ENCODE data around the gene IL2RA. TPM values are rescaled to one million over a fixed set of nuclear protein-coding genes. Genes with fewer than 3 reads are reported as not detected.

The IL2RA gene
- total RNA-seq, 1 donor from 2014 or later, result not detected

- H3K27me3 ChIP-seq (ENCODE audit: control insufficient read depth, insufficient read depth, low read length), result no peaks in the 10 kb centered on the region
- H3K36me3 ChIP-seq (ENCODE audit: control insufficient read depth, insufficient read depth, low read length), result no peaks in the 10 kb centered on the region
- H3K4me3 ChIP-seq (ENCODE audit: low read depth, low read length), result no peak overlapping the region
- DNase-seq (ENCODE audit: low read depth), result no peak
- TF ChIP-seq, protein P1, sequence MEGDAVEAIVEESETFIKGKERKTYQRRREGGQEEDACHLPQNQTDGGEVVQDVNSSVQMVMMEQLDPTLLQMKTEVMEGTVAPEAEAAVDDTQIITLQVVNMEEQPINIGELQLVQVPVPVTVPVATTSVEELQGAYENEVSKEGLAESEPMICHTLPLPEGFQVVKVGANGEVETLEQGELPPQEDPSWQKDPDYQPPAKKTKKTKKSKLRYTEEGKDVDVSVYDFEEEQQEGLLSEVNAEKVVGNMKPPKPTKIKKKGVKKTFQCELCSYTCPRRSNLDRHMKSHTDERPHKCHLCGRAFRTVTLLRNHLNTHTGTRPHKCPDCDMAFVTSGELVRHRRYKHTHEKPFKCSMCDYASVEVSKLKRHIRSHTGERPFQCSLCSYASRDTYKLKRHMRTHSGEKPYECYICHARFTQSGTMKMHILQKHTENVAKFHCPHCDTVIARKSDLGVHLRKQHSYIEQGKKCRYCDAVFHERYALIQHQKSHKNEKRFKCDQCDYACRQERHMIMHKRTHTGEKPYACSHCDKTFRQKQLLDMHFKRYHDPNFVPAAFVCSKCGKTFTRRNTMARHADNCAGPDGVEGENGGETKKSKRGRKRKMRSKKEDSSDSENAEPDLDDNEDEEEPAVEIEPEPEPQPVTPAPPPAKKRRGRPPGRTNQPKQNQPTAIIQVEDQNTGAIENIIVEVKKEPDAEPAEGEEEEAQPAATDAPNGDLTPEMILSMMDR (IDR thresholded peaks at IDR 0.05; ENCODE audit: insufficient read depth, low read length, poor library complexity, severe bottlenecking), result no peak
Observed at GRCh38 chr10:5971315-5971832, 90.8 kb downstream of the IL2RA start.

DNA sequence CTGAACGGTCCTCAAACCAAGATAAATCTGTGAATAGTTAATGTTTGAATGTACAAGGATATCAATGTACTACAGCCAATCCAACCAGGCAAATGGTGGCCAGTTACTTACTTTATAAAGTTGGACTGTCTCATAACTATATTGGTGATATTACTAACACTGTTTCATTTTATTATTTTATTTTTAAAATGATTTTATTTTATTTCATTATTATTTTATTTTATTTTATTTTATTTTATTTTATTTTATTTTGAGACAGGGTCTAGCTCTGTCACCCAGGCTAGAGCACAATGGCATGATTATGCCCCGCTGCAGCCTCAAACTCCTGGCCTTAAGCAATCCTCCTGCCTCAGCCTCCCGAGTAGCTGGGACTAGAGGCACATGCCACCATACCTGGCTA lies 91.6 kb downstream of the IL2RA start:
- Histone ChIP-seq H3K36me3 (ENCODE audit: control insufficient read depth, insufficient read depth, low read length) (no peaks in the 10 kb centered on the region), H3K27me3 (ENCODE audit: control insufficient read depth, insufficient read depth, low read length) (no peaks in the 10 kb centered on the region), H3K4me3 (ENCODE audit: low read depth, low read length) (no peak overlapping the region)
- TF ChIP-seq, protein P1 (IDR thresholded peaks at IDR 0.05; ENCODE audit: insufficient read depth, low read length, poor library complexity, severe bottlenecking), result no peak
- no peak for DNase-seq (ENCODE audit: low read depth)

- TF ChIP-seq, protein P1 (IDR thresholded peaks at IDR 0.05; ENCODE audit: insufficient read depth, low read length, poor library complexity, severe bottlenecking), result no peak
- Histone ChIP-seq H3K27me3 (ENCODE audit: control insufficient read depth, insufficient read depth, low read length) (no peaks in the 10 kb centered on the region), H3K36me3 (ENCODE audit: control insufficient read depth, insufficient read depth, low read length) (no peaks in the 10 kb centered on the region), H3K4me3 (ENCODE audit: low read depth, low read length) (no peak overlapping the region)
- no peak for DNase-seq (ENCODE audit: low read depth)
Observed at GRCh38 chr10:5970066-5970465, 92.1 kb downstream of the IL2RA start.

GRCh38 chr10:5968681-5969453 lies 93.3 kb downstream of the IL2RA start:
- DNase-seq (ENCODE audit: low read depth), result no peak
- TF ChIP-seq, protein P1 (IDR thresholded peaks at IDR 0.05; ENCODE audit: insufficient read depth, low read length, poor library complexity, severe bottlenecking), result no peak

DNA sequence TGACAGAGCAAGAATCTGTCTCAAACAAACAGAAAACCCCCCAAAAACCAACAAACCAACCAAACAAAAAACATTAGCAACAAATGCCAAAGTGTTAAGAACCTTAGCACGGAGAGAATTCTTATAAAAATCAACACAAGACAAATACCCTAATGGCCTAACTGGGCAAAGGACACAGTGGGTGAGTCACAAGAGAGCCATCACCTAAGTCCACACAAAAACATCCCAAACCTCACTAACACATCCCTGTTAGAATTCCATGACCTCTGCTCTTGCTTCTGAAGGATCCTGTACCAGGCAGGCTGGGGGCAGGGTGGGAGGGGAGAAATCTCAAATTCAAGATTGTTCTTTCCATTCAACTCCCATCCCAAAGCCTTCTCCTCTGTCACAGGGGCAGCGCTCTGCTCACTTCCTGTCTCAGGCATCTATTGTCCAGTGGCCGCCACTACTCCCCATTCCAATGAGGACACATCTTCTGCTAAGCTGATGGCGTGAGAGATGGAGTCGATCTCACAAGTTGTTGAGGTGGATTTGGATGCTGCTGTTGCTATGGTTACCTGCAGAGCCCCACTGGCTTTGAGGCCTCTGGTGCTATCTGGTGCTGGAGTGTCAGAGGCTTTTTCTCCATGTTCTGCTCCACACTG lies 94.0 kb downstream of the IL2RA start:
- H3K27me3 ChIP-seq (ENCODE audit: control insufficient read depth, insufficient read depth, low read length), result no peaks in the 10 kb centered on the region
- no peak for DNase-seq (ENCODE audit: low read depth)
- TF ChIP-seq, protein P1 (IDR thresholded peaks at IDR 0.05; ENCODE audit: insufficient read depth, low read length, poor library complexity, severe bottlenecking), result no peak

More at GRCh38 chr10:5968681-5969453, 93.3 kb downstream of the IL2RA start:
- H3K36me3 ChIP-seq (ENCODE audit: control insufficient read depth, insufficient read depth, low read length), result no peaks in the 10 kb centered on the region
- H3K4me3 ChIP-seq (ENCODE audit: low read depth, low read length), result no peak overlapping the region
- H3K27me3 ChIP-seq (ENCODE audit: control insufficient read depth, insufficient read depth, low read length), result no peaks in the 10 kb centered on the region

More for the DNA sequence above, 94.0 kb downstream of the IL2RA start:
- no peaks in the 10 kb centered on the region for H3K36me3 ChIP-seq (ENCODE audit: control insufficient read depth, insufficient read depth, low read length)
- no peak overlapping the region for H3K4me3 ChIP-seq (ENCODE audit: low read depth, low read length)
